ENCODE data around the gene COPE.
"Not testable (repeated sequence)": the region's sequence is repeated elsewhere in the genome, so short reads cannot be mapped to it uniquely, and the experiment has no call there.

COPE gene

GRCh38 chr19:18919086-18919899, at the start of gene COPE, which contains the start of gene DDX49:
Gene COPE, minus strand, starts transcription at chr19:18919387. Its CDS starts 39 bp downstream, at chr19:18919348.
Gene DDX49, plus strand, starts transcription at chr19:18919715. Its CDS starts 27 bp downstream, at chr19:18919742.
- peak; percentile 98 for DNase-seq

GRCh38 chr19:18967358-18968146, 48.4 kb upstream of the COPE start:
- no peak for DNase-seq

- DNase-seq = no peak
Measured at GRCh38 chr19:18966307-18966706, 47.1 kb upstream of the COPE start.

- no peak for DNase-seq
Measured at GRCh38 chr19:18964121-18964520, 44.9 kb upstream of the COPE start.

- no peak for DNase-seq
Measured at GRCh38 chr19:18961767-18962620, 42.8 kb upstream of the COPE start.

GRCh38 chr19:18960370-18960769, 41.2 kb upstream of the COPE start:
- DNase-seq = no peak

GRCh38 chr19:18955042-18955441, 35.9 kb upstream of the COPE start:
- no peak for DNase-seq

- no peak for DNase-seq
Measured at GRCh38 chr19:18954094-18954493, 34.9 kb upstream of the COPE start.

GRCh38 chr19:18952364-18953003, 33.3 kb upstream of the COPE start:
- DNase-seq = not testable (repeated sequence)

- DNase-seq = no peak
Measured at GRCh38 chr19:18951721-18952281, 32.6 kb upstream of the COPE start.

GRCh38 chr19:18949858-18950257, 30.7 kb upstream of the COPE start:
- no peak for DNase-seq

GRCh38 chr19:18948976-18949356, 29.8 kb upstream of the COPE start:
- no peak for DNase-seq

- DNase-seq = no peak
Measured at GRCh38 chr19:18948075-18948975, 29.1 kb upstream of the COPE start.

- DNase-seq = no peak
Measured at GRCh38 chr19:18946918-18947317, 27.7 kb upstream of the COPE start.

- no peak for DNase-seq
Measured at GRCh38 chr19:18946335-18946734, 27.1 kb upstream of the COPE start.

- DNase-seq = no peak
Measured at GRCh38 chr19:18945297-18945696, 26.1 kb upstream of the COPE start.

GRCh38 chr19:18943465-18943864, 24.3 kb upstream of the COPE start:
- DNase-seq = no peak

- no peak for DNase-seq
Measured at GRCh38 chr19:18942692-18943091, 23.5 kb upstream of the COPE start.

GRCh38 chr19:18941628-18942354, 22.6 kb upstream of the COPE start:
- no peak for DNase-seq
